ENCODE measurements around the gene LRMDA.

GRCh38 chr10:76430061-76430645 lies 998.7 kb downstream of the LRMDA start:
- TF ChIP-seq CTCF (IDR thresholded peaks at IDR 0.05; ENCODE audit: borderline replicate concordance, extremely low read depth, low read length, poor library complexity, severe bottlenecking) (no peak), EZH2 (IDR thresholded peaks at IDR 0.05; ENCODE audit: borderline replicate concordance, low read depth, low read length, severe bottlenecking) (no peak)

Data from DND-41 (cell line).